SK-N-SH treated with all-trans-retinoic acid at 6 μM for 48 hours (cell line): ENCODE results near the gene DSCAM.

Experiments
- ATAC-seq: fragments of 200-7000 bp; cut with Tn5 transposase; 3 replicates; pipeline ENCODE4 v1.9.1; 2020; ENCODE audit warnings: mild to moderate bottlenecking, moderate library complexity
- ARNTL ChIP-seq: fragments of 450-650 bp; formaldehyde crosslinking; IDR thresholded peaks from 2 replicates; pipeline ENCODE4 v1.5.0; 2020; ENCODE audit warnings: low read depth, mild to moderate bottlenecking, moderate library complexity, borderline replicate concordance
- BACH2 ChIP-seq: fragments of 250-450 bp; sonication (Bioruptor Pico); IDR thresholded peaks from 2 replicates; pipeline ENCODE4 v1.9.0; 2021; ENCODE audit warnings: mild to moderate bottlenecking, borderline replicate concordance
- CSDC2 ChIP-seq: fragments of 250-450 bp; sonication (Bioruptor Pico); IDR thresholded peaks from 2 replicates; pipeline ENCODE4 v1.5.0; 2020; ENCODE audit warnings: mild to moderate bottlenecking, moderate library complexity
- CSRNP3 ChIP-seq: fragments of 250-450 bp; sonication (Bioruptor Pico); IDR thresholded peaks from 2 replicates; pipeline ENCODE4 v1.5.1; 2021; ENCODE audit warnings: mild to moderate bottlenecking, moderate library complexity
- ESRRG ChIP-seq: fragments of 250-450 bp; sonication (Bioruptor Pico); IDR thresholded peaks from 2 replicates; pipeline ENCODE4 v1.6.1; 2021; ENCODE audit warnings: mild to moderate bottlenecking
- GLIS3 ChIP-seq: fragments of 250-450 bp; sonication (Bioruptor Pico); IDR thresholded peaks from 2 replicates; pipeline ENCODE4 v1.5.0; 2020; ENCODE audit warnings: mild to moderate bottlenecking, moderate library complexity
- ISL1 ChIP-seq: fragments of 250-450 bp; sonication (Bioruptor Pico); IDR thresholded peaks from 2 replicates; pipeline ENCODE4 v2.1.2; 2022; ENCODE audit warnings: mild to moderate bottlenecking, moderate library complexity
- OSR1 ChIP-seq: fragments of 250-450 bp; sonication (Bioruptor Pico); IDR thresholded peaks from 2 replicates; pipeline ENCODE4 v1.8.0; 2022; ENCODE audit warnings: moderate library complexity, mild to moderate bottlenecking, inconsistent platforms
- POU6F1 ChIP-seq: fragments of 250-450 bp; sonication (Bioruptor Pico); IDR thresholded peaks from 2 replicates; pipeline ENCODE4 v1.8.0; 2021; ENCODE audit warnings: low read depth, mild to moderate bottlenecking, moderate library complexity, borderline replicate concordance
- PPARA ChIP-seq: fragments of 250-450 bp; sonication (Bioruptor Pico); IDR thresholded peaks from 2 replicates; pipeline ENCODE4 v1.5.0; 2020; ENCODE audit warnings: mild to moderate bottlenecking, borderline replicate concordance
- RARB ChIP-seq: fragments of 250-450 bp; sonication (Bioruptor Pico); IDR thresholded peaks from 2 replicates; pipeline ENCODE4 v1.8.0; 2021; ENCODE audit warnings: mild to moderate bottlenecking, moderate library complexity
- SNAI2 ChIP-seq: fragments of 250-450 bp; sonication (Bioruptor Pico); IDR thresholded peaks from 2 replicates; pipeline ENCODE4 v1.5.0; 2020; ENCODE audit warnings: mild to moderate bottlenecking, moderate library complexity
- TCF4 ChIP-seq: fragments of 250-450 bp; sonication (Bioruptor Pico); IDR thresholded peaks from 2 replicates; pipeline ENCODE4 v1.8.0; 2021; ENCODE audit warnings: mild to moderate bottlenecking, moderate library complexity, borderline replicate concordance
- TOX ChIP-seq: fragments of 250-450 bp; sonication (Bioruptor Pico); IDR thresholded peaks from 2 replicates; pipeline ENCODE4 v1.8.0; 2021; ENCODE audit warnings: mild to moderate bottlenecking, moderate library complexity, borderline replicate concordance
- ZC3H10 ChIP-seq: fragments of 250-450 bp; sonication (Bioruptor Pico); IDR thresholded peaks from 2 replicates; pipeline ENCODE4 v1.5.1; 2021; ENCODE audit warnings: mild to moderate bottlenecking, moderate library complexity
- ZFP3 ChIP-seq: fragments of 250-450 bp; sonication (Bioruptor Pico); IDR thresholded peaks from 2 replicates; pipeline ENCODE4 v1.5.0; 2020; ENCODE audit warnings: mild to moderate bottlenecking, moderate library complexity
- ZFP30 ChIP-seq: fragments of 450-650 bp; formaldehyde crosslinking; IDR thresholded peaks from 2 replicates; pipeline ENCODE4 v1.5.0; 2022; ENCODE audit warnings: mild to moderate bottlenecking, moderate library complexity
- ZNF565 ChIP-seq: fragments of 450-650 bp; formaldehyde crosslinking; conservative IDR thresholded peaks from 2 replicates; pipeline ENCODE4 v1.5.0; 2020; ENCODE audit warnings: low read depth, mild to moderate bottlenecking, moderate library complexity
- ZNF70 ChIP-seq: fragments of 450-650 bp; formaldehyde crosslinking; IDR thresholded peaks from 2 replicates; pipeline ENCODE4 v1.5.0; 2020; ENCODE audit warnings: mild to moderate bottlenecking, moderate library complexity
- ZNF8 ChIP-seq: fragments of 450-650 bp; formaldehyde crosslinking; IDR thresholded peaks from 2 replicates; pipeline ENCODE4 v1.5.0; 2020; ENCODE audit warnings: mild to moderate bottlenecking, moderate library complexity
- TF ChIP-seq, protein P1 (sequence below): fragments of 250-450 bp; sonication (Bioruptor Pico); IDR thresholded peaks from 2 replicates; pipeline ENCODE4 v1.5.0; 2020; ENCODE audit warnings: mild to moderate bottlenecking, moderate library complexity
- TF ChIP-seq, protein P2 (sequence below): fragments of 250-450 bp; sonication (Bioruptor Pico); IDR thresholded peaks from 2 replicates; pipeline ENCODE4 v1.5.1; 2020; ENCODE audit warnings: low read depth, mild to moderate bottlenecking, moderate library complexity

DSCAM gene

GRCh38 chr21:39966786-39967185 is 880.2 kb downstream of the DSCAM start:
- TF ChIP-seq ZNF70 (CRISPR knock-in tag): no peak
- no peak for TF ChIP-seq BACH2 (CRISPR knock-in tag)
- no peak for TF ChIP-seq GLIS3 (CRISPR knock-in tag)
- TF ChIP-seq ZNF8 (CRISPR knock-in tag): no peak
- TF ChIP-seq, protein P1, sequence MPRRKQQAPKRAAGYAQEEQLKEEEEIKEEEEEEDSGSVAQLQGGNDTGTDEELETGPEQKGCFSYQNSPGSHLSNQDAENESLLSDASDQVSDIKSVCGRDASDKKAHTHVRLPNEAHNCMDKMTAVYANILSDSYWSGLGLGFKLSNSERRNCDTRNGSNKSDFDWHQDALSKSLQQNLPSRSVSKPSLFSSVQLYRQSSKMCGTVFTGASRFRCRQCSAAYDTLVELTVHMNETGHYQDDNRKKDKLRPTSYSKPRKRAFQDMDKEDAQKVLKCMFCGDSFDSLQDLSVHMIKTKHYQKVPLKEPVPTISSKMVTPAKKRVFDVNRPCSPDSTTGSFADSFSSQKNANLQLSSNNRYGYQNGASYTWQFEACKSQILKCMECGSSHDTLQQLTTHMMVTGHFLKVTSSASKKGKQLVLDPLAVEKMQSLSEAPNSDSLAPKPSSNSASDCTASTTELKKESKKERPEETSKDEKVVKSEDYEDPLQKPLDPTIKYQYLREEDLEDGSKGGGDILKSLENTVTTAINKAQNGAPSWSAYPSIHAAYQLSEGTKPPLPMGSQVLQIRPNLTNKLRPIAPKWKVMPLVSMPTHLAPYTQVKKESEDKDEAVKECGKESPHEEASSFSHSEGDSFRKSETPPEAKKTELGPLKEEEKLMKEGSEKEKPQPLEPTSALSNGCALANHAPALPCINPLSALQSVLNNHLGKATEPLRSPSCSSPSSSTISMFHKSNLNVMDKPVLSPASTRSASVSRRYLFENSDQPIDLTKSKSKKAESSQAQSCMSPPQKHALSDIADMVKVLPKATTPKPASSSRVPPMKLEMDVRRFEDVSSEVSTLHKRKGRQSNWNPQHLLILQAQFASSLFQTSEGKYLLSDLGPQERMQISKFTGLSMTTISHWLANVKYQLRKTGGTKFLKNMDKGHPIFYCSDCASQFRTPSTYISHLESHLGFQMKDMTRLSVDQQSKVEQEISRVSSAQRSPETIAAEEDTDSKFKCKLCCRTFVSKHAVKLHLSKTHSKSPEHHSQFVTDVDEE (CRISPR knock-in tag): no peak
- no peak for TF ChIP-seq CSRNP3
- TF ChIP-seq ARNTL: no peak
- no peak for TF ChIP-seq PPARA
- no peak for TF ChIP-seq ESRRG (CRISPR knock-in tag)
- TF ChIP-seq, protein P2, sequence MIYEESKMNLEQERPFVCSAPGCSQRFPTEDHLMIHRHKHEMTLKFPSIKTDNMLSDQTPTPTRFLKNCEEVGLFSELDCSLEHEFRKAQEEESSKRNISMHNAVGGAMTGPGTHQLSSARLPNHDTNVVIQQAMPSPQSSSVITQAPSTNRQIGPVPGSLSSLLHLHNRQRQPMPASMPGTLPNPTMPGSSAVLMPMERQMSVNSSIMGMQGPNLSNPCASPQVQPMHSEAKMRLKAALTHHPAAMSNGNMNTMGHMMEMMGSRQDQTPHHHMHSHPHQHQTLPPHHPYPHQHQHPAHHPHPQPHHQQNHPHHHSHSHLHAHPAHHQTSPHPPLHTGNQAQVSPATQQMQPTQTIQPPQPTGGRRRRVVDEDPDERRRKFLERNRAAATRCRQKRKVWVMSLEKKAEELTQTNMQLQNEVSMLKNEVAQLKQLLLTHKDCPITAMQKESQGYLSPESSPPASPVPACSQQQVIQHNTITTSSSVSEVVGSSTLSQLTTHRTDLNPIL: no peak
- TF ChIP-seq TCF4 (CRISPR knock-in tag): no peak
- no peak for TF ChIP-seq ZFP30
- no peak for TF ChIP-seq SNAI2
- TF ChIP-seq ISL1: no peak
- TF ChIP-seq CSDC2 (CRISPR knock-in tag): no peak
- TF ChIP-seq, all 23 proteins: peak for 0
- no peak for ATAC-seq

- TF ChIP-seq PPARA (no peak), RARB (CRISPR knock-in tag) (no peak), POU6F1 (CRISPR knock-in tag) (no peak), TOX (CRISPR knock-in tag) (no peak), ESRRG (CRISPR knock-in tag) (no peak), BACH2 (CRISPR knock-in tag) (no peak)
- no peak for ATAC-seq
Measured at GRCh38 chr21:39965026-39965425, 881.9 kb downstream of the DSCAM start.

GRCh38 chr21:39961251-39961650 is 885.7 kb downstream of the DSCAM start:
- TF ChIP-seq POU6F1 (CRISPR knock-in tag) (no peak), ZC3H10 (CRISPR knock-in tag) (no peak), CSDC2 (CRISPR knock-in tag) (no peak), ZNF70 (CRISPR knock-in tag) (no peak), ZFP3 (CRISPR knock-in tag) (no peak), ZNF8 (CRISPR knock-in tag) (no peak), SNAI2 (no peak), OSR1 (CRISPR knock-in tag) (no peak), ESRRG (CRISPR knock-in tag) (no peak), ARNTL (no peak), ZNF565 (CRISPR knock-in tag) (no peak), RARB (CRISPR knock-in tag) (no peak), PPARA (no peak)
- no peak for ATAC-seq
